ENCODE results near the gene SERPINB7. TPM values are rescaled to one million over a fixed set of nuclear protein-coding genes. Genes with fewer than 3 reads are reported as not detected.

SERPINB7 gene
- total and polyA plus RNA-seq, 10 of the 15 experiments (the other 5 are each of a cell fraction or from before 2014, with no cell fraction given) = not detected

DNA sequence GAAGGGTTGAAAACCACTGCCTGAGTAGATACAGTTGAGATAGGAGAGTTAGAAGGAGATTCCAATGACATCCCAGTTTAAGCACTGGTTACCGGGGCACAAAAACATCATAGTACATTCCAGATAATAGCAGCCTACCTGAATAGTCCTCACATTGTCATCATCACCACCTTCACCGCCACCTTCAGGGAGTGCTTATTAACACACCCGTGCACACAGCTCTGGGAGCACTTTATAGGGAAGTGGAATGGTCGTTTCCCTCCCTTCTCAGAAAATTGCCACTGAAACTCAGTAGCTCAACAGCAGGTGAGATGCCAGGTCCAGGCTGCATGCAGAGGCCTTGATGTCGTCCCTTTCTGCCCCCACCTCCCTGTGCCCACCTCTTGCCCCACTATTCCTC is 8.2 kb downstream of the SERPINB7 start (continued):
- TF ChIP-seq, protein P1, sequence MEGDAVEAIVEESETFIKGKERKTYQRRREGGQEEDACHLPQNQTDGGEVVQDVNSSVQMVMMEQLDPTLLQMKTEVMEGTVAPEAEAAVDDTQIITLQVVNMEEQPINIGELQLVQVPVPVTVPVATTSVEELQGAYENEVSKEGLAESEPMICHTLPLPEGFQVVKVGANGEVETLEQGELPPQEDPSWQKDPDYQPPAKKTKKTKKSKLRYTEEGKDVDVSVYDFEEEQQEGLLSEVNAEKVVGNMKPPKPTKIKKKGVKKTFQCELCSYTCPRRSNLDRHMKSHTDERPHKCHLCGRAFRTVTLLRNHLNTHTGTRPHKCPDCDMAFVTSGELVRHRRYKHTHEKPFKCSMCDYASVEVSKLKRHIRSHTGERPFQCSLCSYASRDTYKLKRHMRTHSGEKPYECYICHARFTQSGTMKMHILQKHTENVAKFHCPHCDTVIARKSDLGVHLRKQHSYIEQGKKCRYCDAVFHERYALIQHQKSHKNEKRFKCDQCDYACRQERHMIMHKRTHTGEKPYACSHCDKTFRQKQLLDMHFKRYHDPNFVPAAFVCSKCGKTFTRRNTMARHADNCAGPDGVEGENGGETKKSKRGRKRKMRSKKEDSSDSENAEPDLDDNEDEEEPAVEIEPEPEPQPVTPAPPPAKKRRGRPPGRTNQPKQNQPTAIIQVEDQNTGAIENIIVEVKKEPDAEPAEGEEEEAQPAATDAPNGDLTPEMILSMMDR (IDR thresholded peaks at IDR 0.05 in 2 of 3, conservative IDR thresholded peaks at IDR 0.05 in 1 of 3; ENCODE audit: control insufficient read depth in 2 of 3, extremely low read depth in 1 of 3, insufficient read depth in 1 of 3, low read depth in 3 of 3, low read length in 3 of 3) = peak in 2 of 3 experiments; percentile 13 to 16; a peak in 4 of 6 replicates

DNA sequence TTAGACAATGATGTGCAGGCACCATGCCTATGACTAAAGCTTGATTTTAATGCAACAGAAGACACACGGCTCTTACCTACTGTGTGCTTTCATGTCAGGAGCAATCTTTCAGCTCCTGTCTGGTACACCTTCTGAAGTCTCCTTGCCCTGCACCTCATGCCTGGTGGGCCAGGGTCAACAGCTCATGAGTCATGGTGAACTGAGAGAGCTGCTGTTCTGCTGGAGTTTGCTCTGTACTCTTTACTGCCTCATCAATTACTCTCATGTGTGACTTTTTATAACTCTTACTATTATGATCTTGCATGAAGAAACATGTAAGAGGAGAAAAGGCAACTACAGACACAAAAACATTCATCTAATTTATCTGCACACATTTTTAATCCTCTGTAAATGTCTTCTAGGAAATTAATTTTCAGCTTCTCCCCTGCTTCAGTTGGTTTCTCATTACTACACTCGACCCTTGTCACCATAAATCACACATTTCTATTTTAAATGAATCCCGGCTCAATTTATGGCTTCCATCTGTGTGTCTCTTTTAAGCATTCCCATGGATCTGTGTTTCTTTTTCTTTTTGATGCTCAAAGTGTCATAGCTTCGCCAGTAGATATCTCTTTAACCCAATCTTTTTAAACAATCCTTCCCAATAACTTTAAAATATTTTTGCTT is 9.7 kb downstream of the SERPINB7 start:
- RAD21 ChIA-PET (ENCODE audit: unreplicated experiment) = no interaction called here
- in situ Hi-C loops (cut with MboI) (no loop called here), intact Hi-C loops (cut with micrococcal nuclease; ENCODE audit: unreplicated experiment) (no loop called here)
- SMC1A ChIA-PET (ENCODE audit: uncharacterized antibody, unreplicated experiment) = no interaction called here
- no peak for DNase-seq (ENCODE audit: low read depth, low spot score)
- Histone ChIP-seq H3K4me3 (no peak overlapping the region), H3K9me3 (replicated peaks; ENCODE audit: control insufficient read depth, insufficient read depth, low read length) (no peaks in the 10 kb centered on the region), H3K79me2 (ENCODE audit: control insufficient read depth, insufficient read depth, low read length) (no peaks in the 10 kb centered on the region), H4K20me1 (ENCODE audit: control insufficient read depth, insufficient read depth) (no peaks in the 10 kb centered on the region), H2AFZ (ENCODE audit: control insufficient read depth, low read depth, low read length) (no peak overlapping the region), H3K27ac (ENCODE audit: control insufficient read depth, insufficient read depth) (no peak overlapping the region), H3K27me3 (replicated peaks in 1 of 2; ENCODE audit: control insufficient read depth in 2 of 2, insufficient read depth in 2 of 2, low read length in 1 of 2) (no peaks in the 10 kb centered on the region; a peak in 1 of 4 replicates), H3K4me1 (ENCODE audit: control insufficient read depth, insufficient read depth, low read length) (no peaks in the 10 kb centered on the region), H3K36me3 (ENCODE audit: control insufficient read depth in 2 of 2, insufficient read depth in 2 of 2, low read length in 1 of 2) (no peaks in the 10 kb centered on the region), H3K4me2 (ENCODE audit: control insufficient read depth, insufficient read depth) (no peak overlapping the region), H3K9ac (ENCODE audit: control insufficient read depth, insufficient read depth, low read length) (no peak overlapping the region)
- no peak for ATAC-seq
- no TSS peak for BruUV-seq (replicated peaks)
- CTCF ChIA-PET = interaction anchor here (1.3 to 1.7 kb wide), 2 partner anchors 207 to 267 kb away, joined by 3 to 4 read pairs; no protein-coding TSS in a partner anchor
- POLR2A ChIA-PET = no interaction called here
- 29% methylated on average over 4 of the region's 4 CpGs for WGBS (ENCODE audit: insufficient coverage, insufficient replicate concordance, low lambda C conversion rate, missing lambda C conversion rate)
- FAIRE-seq = no peak
- TF ChIP-seq NBN (IDR thresholded peaks at IDR 0.05) (no peak), DPF2 (IDR thresholded peaks at IDR 0.05) (no peak), GABPA (IDR thresholded peaks at IDR 0.05; ENCODE audit: low read depth) (no peak), IKZF2 (IDR thresholded peaks at IDR 0.05) (no peak), TAF1 (IDR thresholded peaks at IDR 0.05; ENCODE audit: borderline replicate concordance, low read depth, low read length) (no peak), STAT1 (conservative IDR thresholded peaks at IDR 0.05) (no peak), KLF5 (IDR thresholded peaks at IDR 0.05; ENCODE audit: partially characterized antibody) (no peak), NR2C2 (IDR thresholded peaks at IDR 0.05; ENCODE audit: borderline replicate concordance, control insufficient read depth, insufficient read length, low read depth) (no peak), STAT3 (IDR thresholded peaks at IDR 0.05; ENCODE audit: low read depth, low read length) (no peak)
- TF ChIP-seq, protein P2, sequence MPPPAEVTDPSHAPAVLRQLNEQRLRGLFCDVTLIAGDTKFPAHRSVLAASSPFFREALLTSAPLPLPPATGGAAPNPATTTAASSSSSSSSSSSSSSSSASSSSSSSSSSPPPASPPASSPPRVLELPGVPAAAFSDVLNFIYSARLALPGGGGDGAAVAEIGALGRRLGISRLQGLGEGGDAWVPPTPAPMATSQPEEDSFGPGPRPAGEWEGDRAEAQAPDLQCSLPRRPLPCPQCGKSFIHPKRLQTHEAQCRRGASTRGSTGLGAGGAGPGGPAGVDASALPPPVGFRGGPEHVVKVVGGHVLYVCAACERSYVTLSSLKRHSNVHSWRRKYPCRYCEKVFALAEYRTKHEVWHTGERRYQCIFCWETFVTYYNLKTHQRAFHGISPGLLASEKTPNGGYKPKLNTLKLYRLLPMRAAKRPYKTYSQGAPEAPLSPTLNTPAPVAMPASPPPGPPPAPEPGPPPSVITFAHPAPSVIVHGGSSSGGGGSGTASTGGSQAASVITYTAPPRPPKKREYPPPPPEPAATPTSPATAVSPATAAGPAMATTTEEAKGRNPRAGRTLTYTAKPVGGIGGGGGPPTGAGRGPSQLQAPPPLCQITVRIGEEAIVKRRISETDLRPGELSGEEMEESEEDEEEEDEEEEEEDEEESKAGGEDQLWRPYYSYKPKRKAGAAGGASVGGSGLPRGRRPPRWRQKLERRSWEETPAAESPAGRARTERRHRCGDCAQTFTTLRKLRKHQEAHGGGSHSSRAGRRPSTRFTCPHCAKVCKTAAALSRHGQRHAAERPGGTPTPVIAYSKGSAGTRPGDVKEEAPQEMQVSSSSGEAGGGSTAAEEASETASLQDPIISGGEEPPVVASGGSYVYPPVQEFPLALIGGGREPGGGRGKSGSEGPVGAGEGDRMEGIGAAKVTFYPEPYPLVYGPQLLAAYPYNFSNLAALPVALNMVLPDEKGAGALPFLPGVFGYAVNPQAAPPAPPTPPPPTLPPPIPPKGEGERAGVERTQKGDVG (CRISPR knock-in tag; IDR thresholded peaks at IDR 0.05) = no peak
- TF ChIP-seq, protein P3, sequence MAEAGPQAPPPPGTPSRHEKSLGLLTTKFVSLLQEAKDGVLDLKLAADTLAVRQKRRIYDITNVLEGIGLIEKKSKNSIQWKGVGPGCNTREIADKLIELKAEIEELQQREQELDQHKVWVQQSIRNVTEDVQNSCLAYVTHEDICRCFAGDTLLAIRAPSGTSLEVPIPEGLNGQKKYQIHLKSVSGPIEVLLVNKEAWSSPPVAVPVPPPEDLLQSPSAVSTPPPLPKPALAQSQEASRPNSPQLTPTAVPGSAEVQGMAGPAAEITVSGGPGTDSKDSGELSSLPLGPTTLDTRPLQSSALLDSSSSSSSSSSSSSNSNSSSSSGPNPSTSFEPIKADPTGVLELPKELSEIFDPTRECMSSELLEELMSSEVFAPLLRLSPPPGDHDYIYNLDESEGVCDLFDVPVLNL (IDR thresholded peaks at IDR 0.05; ENCODE audit: low read depth, low read length) = no peak
- TF ChIP-seq, protein P4, sequence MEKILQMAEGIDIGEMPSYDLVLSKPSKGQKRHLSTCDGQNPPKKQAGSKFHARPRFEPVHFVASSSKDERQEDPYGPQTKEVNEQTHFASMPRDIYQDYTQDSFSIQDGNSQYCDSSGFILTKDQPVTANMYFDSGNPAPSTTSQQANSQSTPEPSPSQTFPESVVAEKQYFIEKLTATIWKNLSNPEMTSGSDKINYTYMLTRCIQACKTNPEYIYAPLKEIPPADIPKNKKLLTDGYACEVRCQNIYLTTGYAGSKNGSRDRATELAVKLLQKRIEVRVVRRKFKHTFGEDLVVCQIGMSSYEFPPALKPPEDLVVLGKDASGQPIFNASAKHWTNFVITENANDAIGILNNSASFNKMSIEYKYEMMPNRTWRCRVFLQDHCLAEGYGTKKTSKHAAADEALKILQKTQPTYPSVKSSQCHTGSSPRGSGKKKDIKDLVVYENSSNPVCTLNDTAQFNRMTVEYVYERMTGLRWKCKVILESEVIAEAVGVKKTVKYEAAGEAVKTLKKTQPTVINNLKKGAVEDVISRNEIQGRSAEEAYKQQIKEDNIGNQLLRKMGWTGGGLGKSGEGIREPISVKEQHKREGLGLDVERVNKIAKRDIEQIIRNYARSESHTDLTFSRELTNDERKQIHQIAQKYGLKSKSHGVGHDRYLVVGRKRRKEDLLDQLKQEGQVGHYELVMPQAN (conservative IDR thresholded peaks at IDR 0.05) = no peak
